ENCODE measurements around the gene CBX2. TPM values are rescaled to one million over a fixed set of nuclear protein-coding genes. Genes with fewer than 3 reads are reported as not detected.

The CBX2 gene
- total RNA-seq, 1 experiment from 2014 or later = 79.4 TPM

DNA sequence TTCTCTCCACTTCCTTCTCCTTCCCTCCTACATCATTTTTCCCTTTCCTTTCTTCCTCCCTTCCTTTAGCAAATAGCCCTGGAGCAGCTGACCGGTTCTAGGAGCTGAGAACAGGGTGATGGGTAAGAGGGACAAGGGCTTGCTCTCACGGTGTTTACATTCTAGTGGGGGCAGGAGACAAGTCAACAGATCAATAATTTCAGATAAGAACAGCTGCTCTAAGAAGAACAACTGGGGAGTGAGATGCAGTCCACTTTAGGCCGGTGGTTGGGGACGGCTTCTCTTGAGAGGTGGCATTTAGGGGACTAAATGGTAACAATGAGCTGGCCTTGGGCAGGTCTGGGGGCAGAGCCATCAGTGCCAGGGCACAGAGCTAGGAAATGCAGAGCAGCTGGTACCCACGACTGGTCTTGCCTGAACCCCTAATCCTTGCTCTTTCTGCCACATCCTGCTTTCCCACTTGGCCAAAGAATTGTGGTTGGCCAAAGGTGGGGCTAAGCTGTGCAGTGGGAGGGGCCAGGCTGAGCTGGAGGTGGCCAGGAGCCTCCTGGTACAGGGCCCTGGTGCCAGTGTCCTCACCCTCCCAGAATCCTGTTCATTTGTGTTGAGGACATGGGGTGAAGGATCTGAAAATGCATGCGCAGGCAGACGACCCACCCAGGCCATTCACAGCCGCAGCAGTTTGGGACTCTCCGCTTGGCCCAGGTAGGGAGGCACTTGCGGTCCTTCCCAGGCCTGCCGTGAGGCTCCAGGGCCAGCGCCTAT is 43.6 kb downstream of the CBX2 start:
- Histone ChIP-seq H2BK120ac (ENCODE audit: low read depth, low read length, poor library complexity, severe bottlenecking) (no peak overlapping the region), H3K79me2 (ENCODE audit: insufficient read depth, low read length) (no peaks in the 10 kb centered on the region), H2AK5ac (ENCODE audit: insufficient read length, low read length) (no peak overlapping the region), H2BK20ac (ENCODE audit: low read depth, low read length, poor library complexity, severe bottlenecking) (no peak overlapping the region), H2BK12ac (ENCODE audit: insufficient read length, low read depth, low read length) (no peak overlapping the region), H3K27ac (ENCODE audit: insufficient read length, low read depth, low read length) (no peak overlapping the region), H3K27me3 (ENCODE audit: insufficient read depth, low read length) (peaks cover 46% of the 10 kb centered on the region), H2BK5ac (ENCODE audit: insufficient read length, low read length) (no peak overlapping the region), H3K4ac (ENCODE audit: low read depth, low read length) (no peak overlapping the region), H2AFZ (ENCODE audit: low read length) (no peak overlapping the region), H3K4me2 (ENCODE audit: insufficient read depth, insufficient read length, low read length) (no peak overlapping the region), H4K91ac (ENCODE audit: insufficient read length, low read depth, low read length) (no peak overlapping the region), H4K8ac (replicated peaks; ENCODE audit: insufficient read length, low read depth, low read length) (no peak overlapping the region), H3K14ac (ENCODE audit: insufficient read depth, low read length) (no peak overlapping the region; the same call in 1 of the 2 replicates), H3K9ac (ENCODE audit: extremely low read depth, insufficient read length, low read length) (no peak overlapping the region), H3K18ac (ENCODE audit: insufficient read length, low read depth, low read length) (no peak overlapping the region), H3K56ac (ENCODE audit: insufficient read length, low read depth, low read length) (no peak overlapping the region), H4K5ac (ENCODE audit: insufficient read length, low read depth, low read length) (no peak overlapping the region), H3K79me1 (ENCODE audit: insufficient read depth, low read depth, low read length, poor library complexity, severe bottlenecking) (no peaks in the 10 kb centered on the region), H3K23ac (ENCODE audit: insufficient read length, low read depth, low read length) (no peak overlapping the region), H3K23me2 (ENCODE audit: insufficient read length, low read depth, low read length, poor library complexity, severe bottlenecking) (no peaks in the 10 kb centered on the region), H3T11ph (ENCODE audit: low read length) (no peak overlapping the region), H4K20me1 (ENCODE audit: control insufficient read depth, insufficient read depth, insufficient read length) (no peaks in the 10 kb centered on the region), H3K9me3 (ENCODE audit: control insufficient read depth, low read depth, low read length) (no peaks in the 10 kb centered on the region), H2BK15ac (ENCODE audit: low read depth, low read length) (no peak overlapping the region), H3K4me1 (ENCODE audit: insufficient read depth, low read length) (no peaks in the 10 kb centered on the region)
- DNase-seq = no peak
- Mint-ChIP-seq H3K4me1 (peaks cover 2 to 4% of the 10 kb centered on the region in 2 experiments; a peak in 3 of 4 replicates), H3K9me3 (peaks cover 3 to 10% of the 10 kb centered on the region in 2 experiments; a peak in 4 of 5 replicates), H3K27ac (no peak overlapping the region; a peak in 1 of 7 replicates), H3K4me3 (no peak overlapping the region), H3K36me3 (ENCODE audit: insufficient read depth in 1 of 3, low read depth in 3 of 3) (peaks cover 0 to 5% (median 3%) of the 10 kb centered on the region in 3 experiments; a peak in 4 of 7 replicates), H3K27me3 (ENCODE audit: low read depth) (peaks cover 100% of the 10 kb centered on the region)
- TF ChIP-seq, protein P1, sequence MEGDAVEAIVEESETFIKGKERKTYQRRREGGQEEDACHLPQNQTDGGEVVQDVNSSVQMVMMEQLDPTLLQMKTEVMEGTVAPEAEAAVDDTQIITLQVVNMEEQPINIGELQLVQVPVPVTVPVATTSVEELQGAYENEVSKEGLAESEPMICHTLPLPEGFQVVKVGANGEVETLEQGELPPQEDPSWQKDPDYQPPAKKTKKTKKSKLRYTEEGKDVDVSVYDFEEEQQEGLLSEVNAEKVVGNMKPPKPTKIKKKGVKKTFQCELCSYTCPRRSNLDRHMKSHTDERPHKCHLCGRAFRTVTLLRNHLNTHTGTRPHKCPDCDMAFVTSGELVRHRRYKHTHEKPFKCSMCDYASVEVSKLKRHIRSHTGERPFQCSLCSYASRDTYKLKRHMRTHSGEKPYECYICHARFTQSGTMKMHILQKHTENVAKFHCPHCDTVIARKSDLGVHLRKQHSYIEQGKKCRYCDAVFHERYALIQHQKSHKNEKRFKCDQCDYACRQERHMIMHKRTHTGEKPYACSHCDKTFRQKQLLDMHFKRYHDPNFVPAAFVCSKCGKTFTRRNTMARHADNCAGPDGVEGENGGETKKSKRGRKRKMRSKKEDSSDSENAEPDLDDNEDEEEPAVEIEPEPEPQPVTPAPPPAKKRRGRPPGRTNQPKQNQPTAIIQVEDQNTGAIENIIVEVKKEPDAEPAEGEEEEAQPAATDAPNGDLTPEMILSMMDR (conservative IDR thresholded peaks at IDR 0.05) = no peak
- WGBS (ENCODE audit: extremely low coverage, insufficient read length, low lambda C conversion rate) = no CpG with 5 or more reads among the region's 12 CpGs
